ENCODE results near the gene ZFAND2B.
A peak's percentile ranks its signal among the peaks of the same experiment; 100 is the strongest.

ZFAND2B gene

GRCh38 chr2:219219784-219220532 lies 13.4 kb downstream of the ZFAND2B start:
- no peak for DNase-seq

GRCh38 chr2:219220652-219221402 lies 14.2 kb downstream of the ZFAND2B start:
- no peak for DNase-seq

GRCh38 chr2:219221957-219222518 lies 15.5 kb downstream of the ZFAND2B start:
- peak in 1 of 58 donors; percentile 8 for DNase-seq

GRCh38 chr2:219223831-219224610 lies 17.4 kb downstream of the ZFAND2B start:
- DNase-seq, result no peak

GRCh38 chr2:219225350-219225749 lies 18.8 kb downstream of the ZFAND2B start:
- no peak for DNase-seq

- peak in 1 of 58 donors; percentile 44 for DNase-seq
These were observed 21.7 kb downstream of the ZFAND2B start for GRCh38 chr2:219228041-219228910.

- DNase-seq, result peak in 1 of 58 donors; percentile 67
These were observed 22.3 kb downstream of the ZFAND2B start for GRCh38 chr2:219228911-219229304.

- DNase-seq, result peak; percentile 79 to 99 (median 98)
These were observed 22.9 kb downstream of the ZFAND2B start, which contains the start of the genes ANKZF1 and ATG9A for GRCh38 chr2:219229305-219230058. TSS of gene ANKZF1 (plus strand) at chr2:219229806. CDS start at chr2:219230258, 452 bp downstream. TSS of gene ATG9A (minus strand) at chr2:219229636. CDS start at chr2:219228024, 1,612 bp downstream.

GRCh38 chr2:219230059-219230540 lies 23.5 kb downstream of the ZFAND2B start:
- DNase-seq, result peak in 3 of 58 donors; percentile 21 to 46 (median 24)

- DNase-seq, result no peak
These were observed 27.7 kb downstream of the ZFAND2B start for GRCh38 chr2:219234331-219234730.

GRCh38 chr2:219243291-219243761 lies 36.7 kb downstream of the ZFAND2B start:
- DNase-seq, result no peak

GRCh38 chr2:219244789-219245147 lies 38.2 kb downstream of the ZFAND2B start:
- no peak for DNase-seq

GRCh38 chr2:219245148-219245898 lies 38.7 kb downstream of the ZFAND2B start, which contains the start of the genes GLB1L and STK16:
TSS of gene GLB1L (minus strand) at chr2:219245444. CDS start at chr2:219243573, 1,871 bp downstream.
TSS of gene STK16 (plus strand) at chr2:219245479. CDS start at chr2:219246000, 521 bp downstream.
- DNase-seq, result peak; percentile 18 to 97 (median 87)

- no peak for DNase-seq
These were observed 39.3 kb downstream of the ZFAND2B start for GRCh38 chr2:219245899-219246230.

GRCh38 chr2:219246559-219246958 lies 40.0 kb downstream of the ZFAND2B start:
- DNase-seq, result no peak

GRCh38 chr2:219247678-219248642 lies 41.4 kb downstream of the ZFAND2B start:
- DNase-seq, result no peak

- DNase-seq, result no peak
These were observed 42.2 kb downstream of the ZFAND2B start for GRCh38 chr2:219248845-219249202.
